GM21737 (cell line): ENCODE measurements around the gene TRIM28.
"Not testable (repeated sequence)": the region's sequence is repeated elsewhere in the genome, so short reads cannot be mapped to it uniquely, and the experiment has no call there.

ENCODE experiments used
- ATAC-seq: cut with Tn5 transposase; IDR thresholded peaks from one replicate; pipeline ENCODE4 v1.9.1; 2021; ENCODE audit warnings: mild to moderate bottlenecking, moderate library complexity; ENCODE audit not compliant: unreplicated experiment

The TRIM28 gene

DNA sequence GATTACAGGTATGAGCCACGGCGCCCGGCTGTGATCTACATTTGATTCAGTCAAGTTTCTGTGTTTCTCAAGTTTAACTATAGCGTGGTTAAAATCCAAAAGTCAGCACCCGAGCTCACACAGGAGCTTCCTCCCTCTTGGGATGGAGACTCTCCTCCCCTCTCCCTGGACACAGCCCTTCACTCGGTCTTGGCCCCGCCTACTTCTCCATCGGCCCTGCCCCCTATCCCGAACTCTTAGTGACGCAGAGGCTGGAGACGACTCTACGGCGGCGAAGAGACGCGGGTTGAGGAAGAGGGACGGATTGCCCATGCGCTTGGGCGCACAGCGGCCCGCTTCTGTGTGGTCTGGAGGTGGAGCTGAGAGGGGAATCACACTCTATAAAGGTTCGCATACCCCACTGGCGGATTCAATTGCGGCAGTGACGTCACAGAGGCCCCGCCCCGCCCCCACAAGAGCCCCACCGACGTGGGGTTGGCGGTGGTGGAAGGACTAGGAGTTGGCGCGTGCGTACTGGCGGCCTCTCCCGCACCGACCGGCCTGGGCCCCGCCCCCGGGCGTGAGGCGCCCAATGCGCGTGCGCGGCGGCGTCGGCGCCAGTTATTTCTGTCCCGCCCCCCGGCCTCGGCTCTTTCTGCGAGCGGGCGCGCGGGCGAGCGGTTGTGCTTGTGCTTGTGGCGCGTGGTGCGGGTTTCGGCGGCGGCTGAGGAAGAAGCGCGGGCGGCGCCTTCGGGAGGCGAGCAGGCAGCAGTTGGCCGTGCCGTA is at the start of gene TRIM28:
Gene TRIM28 (plus strand): TSS at position 239 of the 765 bp plus-strand sequence. CDS start 694 bp downstream, outside the sequence.
- ATAC-seq = peak; percentile 84

GRCh38 chr19:58497634-58498170 is 46.2 kb upstream of the TRIM28 start:
- no peak for ATAC-seq

- no peak for ATAC-seq
Observed at GRCh38 chr19:58498316-58499020, 45.4 kb upstream of the TRIM28 start.

GRCh38 chr19:58499021-58499927 is 44.6 kb upstream of the TRIM28 start:
- ATAC-seq = peak; percentile 85

GRCh38 chr19:58500242-58500641 is 43.6 kb upstream of the TRIM28 start:
- no peak for ATAC-seq

- not testable (repeated sequence) for ATAC-seq
Observed at GRCh38 chr19:58507602-58508223, 36.2 kb upstream of the TRIM28 start.

- ATAC-seq = no peak
Observed at GRCh38 chr19:58509731-58510083, 34.2 kb upstream of the TRIM28 start.

DNA sequence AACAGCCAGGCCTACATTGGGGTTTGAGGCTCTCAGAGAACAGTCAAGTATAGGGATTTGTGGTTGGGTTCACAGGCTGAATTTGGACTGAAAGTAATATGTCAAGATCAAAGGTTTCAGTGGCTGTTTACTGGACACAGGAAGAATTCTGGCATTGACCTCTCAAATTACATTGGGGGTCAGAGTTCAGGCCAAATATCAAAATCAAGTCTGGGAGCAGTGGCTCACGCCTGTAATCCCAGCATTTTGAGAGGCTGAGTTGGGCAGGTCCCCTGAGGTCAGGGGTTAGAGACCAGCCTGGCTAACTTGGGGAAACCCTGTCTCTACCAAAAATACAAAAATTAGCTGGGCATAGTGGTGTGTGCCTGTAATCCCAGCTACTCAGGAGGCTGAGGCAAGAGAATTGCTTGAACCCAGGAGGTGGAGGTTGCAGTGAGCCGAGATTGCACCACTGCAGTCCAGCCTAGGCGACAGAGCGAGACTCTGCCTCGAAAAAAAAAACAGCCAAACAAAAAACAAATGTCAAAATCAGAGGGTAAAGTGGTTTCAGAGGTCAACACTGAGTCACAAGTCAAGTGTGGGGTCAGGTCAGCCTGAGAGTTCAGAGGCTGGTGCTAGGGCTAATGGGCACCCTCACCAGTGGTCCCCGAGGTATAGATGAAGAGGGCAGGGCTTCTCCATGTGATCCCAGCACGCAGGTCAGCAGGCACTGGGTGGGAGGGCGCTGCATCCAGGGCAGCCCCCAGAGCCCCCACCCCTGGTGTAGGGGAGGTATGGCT is 33.6 kb upstream of the TRIM28 start:
- ATAC-seq = no peak

DNA sequence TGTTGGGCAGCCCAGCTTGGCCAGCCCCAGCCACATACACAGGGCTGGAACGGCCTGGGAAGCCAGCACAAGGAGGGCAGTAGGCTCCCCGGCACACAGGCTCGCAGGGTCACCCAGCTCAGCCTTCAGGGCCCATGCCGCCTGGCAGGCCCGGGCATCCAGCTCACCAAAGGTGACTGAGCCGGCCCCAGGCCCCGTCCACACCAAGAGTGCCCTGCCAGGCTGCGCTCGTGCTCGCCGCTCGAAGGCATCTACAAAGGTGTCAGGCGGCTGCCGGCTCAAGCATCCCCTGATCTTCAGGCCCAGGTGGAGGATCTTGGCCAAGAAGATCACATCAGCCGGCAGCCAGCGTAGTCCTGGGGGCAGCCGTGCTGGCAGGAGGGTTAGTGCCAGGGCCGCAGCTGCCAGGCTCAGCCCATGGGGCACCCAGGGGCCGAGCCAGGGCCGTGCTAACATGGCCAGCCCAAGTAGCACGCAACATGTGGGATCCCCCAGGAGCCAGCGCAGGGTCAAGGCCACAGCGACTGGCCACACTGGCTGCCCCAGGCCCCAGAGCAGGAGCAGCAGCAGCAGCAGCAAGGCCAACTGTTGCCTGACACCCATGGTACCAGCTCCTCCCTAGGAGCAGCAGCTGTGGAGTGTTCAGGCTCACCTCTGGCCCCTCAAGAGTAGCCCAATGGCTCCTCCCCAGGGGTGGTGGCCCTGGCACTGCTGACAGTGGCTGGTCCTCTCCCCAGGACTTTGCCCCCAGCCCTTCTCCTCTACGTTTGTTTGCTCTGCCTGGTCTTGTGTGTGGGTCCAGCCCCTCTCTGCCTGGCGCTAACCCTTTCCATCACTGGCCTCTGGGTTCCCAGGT is 32.3 kb upstream of the TRIM28 start, which contains the start of gene SLC27A5:
Gene SLC27A5 (minus strand): TSS at position 640 of the 856 bp plus-strand sequence. CDS start 37 bp downstream, at position 603.
- no peak for ATAC-seq

DNA sequence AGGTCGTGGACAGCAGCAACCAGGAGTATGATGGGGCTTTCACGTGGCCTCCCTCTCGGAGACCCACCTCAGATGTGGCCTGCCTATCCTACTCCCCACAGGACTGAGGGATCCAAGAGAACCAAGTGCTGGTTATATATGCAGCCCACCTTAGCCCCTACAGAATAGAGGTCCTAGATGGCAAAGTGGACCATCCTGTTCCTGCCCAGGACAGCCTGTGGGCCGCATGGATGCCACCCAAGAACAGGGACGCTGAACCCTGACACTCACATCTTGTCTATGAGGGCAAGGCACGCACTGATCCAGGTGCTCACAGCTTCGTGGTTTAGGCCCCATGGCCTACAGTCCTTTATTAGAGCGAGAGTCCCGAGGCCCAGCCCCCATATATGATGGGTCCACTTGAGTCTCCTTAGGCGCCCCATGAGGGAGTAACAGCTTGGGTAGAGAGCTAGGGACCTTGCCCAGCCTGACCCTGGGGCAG is 30.6 kb upstream of the TRIM28 start:
- ATAC-seq = no peak

DNA sequence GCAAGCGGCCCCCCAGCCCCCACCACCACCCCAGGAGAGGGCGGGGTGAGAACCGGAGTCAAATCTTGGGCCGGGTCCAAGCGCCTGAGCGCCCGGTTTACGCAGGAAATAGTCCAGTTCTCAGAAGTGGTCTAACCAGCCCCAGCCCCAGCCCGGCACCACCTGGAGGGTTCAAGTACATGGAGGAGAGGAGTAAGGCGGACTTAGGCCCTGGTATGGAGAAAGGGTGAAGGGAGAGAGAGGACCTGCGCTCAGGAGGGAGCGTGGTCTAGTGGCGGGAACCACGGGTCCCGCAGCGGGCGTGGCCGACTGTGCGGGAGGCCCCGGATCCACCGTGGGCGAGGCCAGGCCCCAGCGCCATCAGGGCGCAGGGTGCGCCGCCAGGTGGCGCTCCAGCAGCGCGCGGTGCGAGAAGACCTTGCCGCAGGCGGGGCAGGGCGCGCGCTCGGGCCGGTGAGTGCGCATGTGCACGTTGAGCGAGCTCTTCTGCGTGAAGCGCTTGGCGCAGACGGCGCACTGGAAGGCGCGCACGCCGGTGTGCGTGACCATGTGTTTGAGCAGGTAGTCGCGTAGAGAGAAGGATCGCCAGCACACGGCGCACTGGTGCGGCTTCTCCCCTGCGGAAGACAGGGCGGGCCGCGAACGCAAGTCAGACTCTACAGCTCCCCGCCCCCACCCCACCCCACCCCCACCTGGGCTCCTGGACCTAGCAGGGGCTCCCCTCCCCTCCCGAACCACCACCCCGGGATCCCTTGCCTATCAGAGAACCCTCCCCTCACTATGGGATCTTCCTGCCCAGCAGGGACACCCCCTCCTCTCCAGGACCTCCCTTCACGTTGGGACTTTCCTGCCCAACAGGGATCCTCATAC is 29.9 kb upstream of the TRIM28 start:
- ATAC-seq = peak; percentile 63

DNA sequence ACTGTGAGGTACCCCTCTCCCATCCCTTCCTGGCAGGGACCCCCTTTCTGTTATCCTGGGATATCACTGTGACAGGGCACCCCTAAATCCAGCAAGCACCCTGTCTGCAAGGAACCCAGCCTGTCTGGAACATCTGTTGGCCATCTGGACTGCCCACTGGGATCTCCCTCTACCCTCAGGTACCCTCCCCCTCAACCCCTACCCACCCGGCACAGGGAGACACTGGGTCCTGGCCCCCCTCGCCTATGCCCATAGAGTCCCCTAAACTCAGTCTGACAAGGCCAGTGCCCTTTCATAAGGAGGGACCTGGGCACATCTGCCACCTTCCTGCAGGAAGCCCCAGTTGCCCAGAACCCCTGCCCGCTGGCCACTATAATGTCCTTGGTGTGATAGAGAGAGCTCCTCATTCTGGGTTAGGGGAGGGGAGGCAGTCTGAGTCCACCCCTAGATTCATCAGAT is 29.3 kb upstream of the TRIM28 start:
- ATAC-seq = no peak

- ATAC-seq = no peak
Observed at GRCh38 chr19:58515259-58515658, 28.6 kb upstream of the TRIM28 start.

GRCh38 chr19:58516246-58516836 is 27.5 kb upstream of the TRIM28 start:
- ATAC-seq = no peak

- ATAC-seq = no peak
Observed at GRCh38 chr19:58516964-58517833, 26.7 kb upstream of the TRIM28 start.
